Measurements from ENCODE around the gene INTS14. TPM values are rescaled to one million over a fixed set of nuclear protein-coding genes. Genes with fewer than 3 reads are reported as not detected.

Gene INTS14
- total RNA-seq, 3 donors from 2014 or later (not counting 1 experiment from before 2014, with no cell fraction given) = 23.5 to 33.6 (median 26.4) TPM

DNA sequence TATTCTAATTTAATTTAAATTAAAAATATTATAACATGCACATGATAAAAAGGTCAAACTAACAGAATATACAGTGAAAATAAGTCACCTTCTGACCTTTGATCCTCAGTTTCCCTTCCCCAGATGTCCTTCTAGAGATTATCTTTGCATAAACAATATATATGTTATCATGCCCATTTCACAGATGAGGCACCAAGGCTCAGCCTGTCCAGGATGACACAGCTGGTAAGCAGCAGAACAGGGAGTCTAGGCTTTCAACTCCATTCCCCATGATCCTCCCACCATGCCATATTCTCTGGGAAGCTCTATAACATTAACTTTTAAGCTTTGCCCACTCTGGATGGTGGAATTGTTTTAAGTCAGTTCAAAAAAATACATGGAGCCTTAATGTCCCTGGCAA lies 12.2 kb upstream of the INTS14 start:
- TF ChIP-seq, protein P1, sequence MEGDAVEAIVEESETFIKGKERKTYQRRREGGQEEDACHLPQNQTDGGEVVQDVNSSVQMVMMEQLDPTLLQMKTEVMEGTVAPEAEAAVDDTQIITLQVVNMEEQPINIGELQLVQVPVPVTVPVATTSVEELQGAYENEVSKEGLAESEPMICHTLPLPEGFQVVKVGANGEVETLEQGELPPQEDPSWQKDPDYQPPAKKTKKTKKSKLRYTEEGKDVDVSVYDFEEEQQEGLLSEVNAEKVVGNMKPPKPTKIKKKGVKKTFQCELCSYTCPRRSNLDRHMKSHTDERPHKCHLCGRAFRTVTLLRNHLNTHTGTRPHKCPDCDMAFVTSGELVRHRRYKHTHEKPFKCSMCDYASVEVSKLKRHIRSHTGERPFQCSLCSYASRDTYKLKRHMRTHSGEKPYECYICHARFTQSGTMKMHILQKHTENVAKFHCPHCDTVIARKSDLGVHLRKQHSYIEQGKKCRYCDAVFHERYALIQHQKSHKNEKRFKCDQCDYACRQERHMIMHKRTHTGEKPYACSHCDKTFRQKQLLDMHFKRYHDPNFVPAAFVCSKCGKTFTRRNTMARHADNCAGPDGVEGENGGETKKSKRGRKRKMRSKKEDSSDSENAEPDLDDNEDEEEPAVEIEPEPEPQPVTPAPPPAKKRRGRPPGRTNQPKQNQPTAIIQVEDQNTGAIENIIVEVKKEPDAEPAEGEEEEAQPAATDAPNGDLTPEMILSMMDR (IDR thresholded peaks at IDR 0.05) = no peak
- Histone ChIP-seq H3K27ac (ENCODE audit: low read length) (no peak overlapping the region), H3K27me3 (ENCODE audit: control insufficient read depth, insufficient read depth, low read length) (no peaks in the 10 kb centered on the region), H3K4me1 (ENCODE audit: control insufficient read depth, insufficient read depth, low read length) (no peaks in the 10 kb centered on the region), H3K4me3 (ENCODE audit: low read length) (no peak overlapping the region), H3K9me3 (ENCODE audit: control insufficient read depth, insufficient read depth, low read length) (no peaks in the 10 kb centered on the region), H3K36me3 (ENCODE audit: control insufficient read depth, insufficient read depth, low read length) (peaks cover 7% of the 10 kb centered on the region)
- Mint-ChIP-seq H3K27ac (no peak overlapping the region), H3K27me3 (ENCODE audit: low read depth in 2 of 2) (no peaks in the 10 kb centered on the region), H3K9me3 (no peaks in the 10 kb centered on the region), H3K36me3 (no peaks in the 10 kb centered on the region), H3K4me3 (no peak overlapping the region), H3K4me1 (no peaks in the 10 kb centered on the region)
- DNase-seq (no peak), ATAC-seq (no peak)
- intact Hi-C loops (cut with micrococcal nuclease) = no loop called here

DNA sequence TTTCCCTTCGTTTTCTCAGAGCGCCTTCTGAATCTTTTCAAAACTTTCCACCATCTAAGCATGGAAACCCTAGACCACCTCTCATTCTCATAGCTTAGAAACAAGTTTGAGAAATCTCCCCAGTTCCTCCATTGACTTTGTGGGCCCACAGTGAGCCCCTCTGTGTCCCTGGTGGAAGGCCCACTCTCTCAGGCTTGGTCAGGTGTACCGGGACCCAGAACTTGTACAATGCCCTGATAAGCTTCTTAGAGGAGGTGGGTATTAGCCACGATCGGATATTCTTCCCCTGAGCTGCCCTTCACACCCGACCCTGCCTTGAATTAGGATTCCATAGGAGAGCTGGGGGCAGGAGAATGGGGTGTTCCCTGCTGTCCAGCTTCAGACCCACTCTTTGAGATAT lies 10.7 kb upstream of the INTS14 start, which contains the start of gene SLC24A1:
Gene SLC24A1 (plus strand): TSS at position 301 of the 400 bp plus-strand sequence. CDS start 2,143 bp downstream, outside the sequence.
- Histone ChIP-seq H3K9me3 (ENCODE audit: control insufficient read depth, insufficient read depth, low read length) (no peaks in the 10 kb centered on the region), H3K36me3 (ENCODE audit: control insufficient read depth, insufficient read depth, low read length) (peaks cover 7% of the 10 kb centered on the region), H3K27ac (ENCODE audit: low read length) (no peak within 1 kb of the TSS), H3K4me1 (ENCODE audit: control insufficient read depth, insufficient read depth, low read length) (no peaks in the 10 kb centered on the region), H3K27me3 (ENCODE audit: control insufficient read depth, insufficient read depth, low read length) (no peaks in the 10 kb centered on the region), H3K4me3 (ENCODE audit: low read length) (no peak within 1 kb of the TSS)
- DNase-seq (no peak), ATAC-seq (no peak)
- no peaks in the 10 kb centered on the region for H3K9me3 Mint-ChIP-seq
- intact Hi-C loops (cut with micrococcal nuclease) = no loop called here
- 93% methylated on average over 6 of the region's 6 CpGs for WGBS (ENCODE audit: insufficient coverage)
- no peaks in the 10 kb centered on the region for H3K4me1 Mint-ChIP-seq
- H3K36me3 Mint-ChIP-seq = no peaks in the 10 kb centered on the region
- H3K27ac Mint-ChIP-seq = no peak within 1 kb of the TSS
- H3K27me3 Mint-ChIP-seq (ENCODE audit: low read depth in 2 of 2) = no peaks in the 10 kb centered on the region
- no peak within 1 kb of the TSS for H3K4me3 Mint-ChIP-seq
- TF ChIP-seq, protein P1 (IDR thresholded peaks at IDR 0.05) = no peak

DNA sequence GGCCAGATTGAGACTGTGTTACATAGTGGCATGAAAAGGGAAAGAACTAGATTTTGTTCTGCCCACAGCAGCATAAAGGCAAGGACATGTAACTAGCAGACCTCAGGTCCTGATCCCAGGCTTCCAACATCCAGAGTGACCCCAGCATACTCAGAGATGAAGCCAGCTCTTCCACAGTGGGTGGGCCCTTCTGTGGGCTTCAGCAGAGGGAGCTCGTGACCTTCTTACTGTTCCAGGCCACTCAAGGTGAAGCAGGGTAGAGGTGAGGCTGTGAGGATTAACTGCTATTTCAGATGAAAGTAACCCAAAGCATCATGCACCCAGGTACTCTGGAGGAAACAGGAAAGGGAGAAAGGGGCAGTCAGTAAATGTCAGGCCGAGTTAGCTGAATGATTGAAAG lies 9.9 kb upstream of the INTS14 start:
- Histone ChIP-seq H3K27ac (ENCODE audit: low read length) (no peak overlapping the region), H3K4me3 (ENCODE audit: low read length) (no peak overlapping the region), H3K27me3 (ENCODE audit: control insufficient read depth, insufficient read depth, low read length) (no peaks in the 10 kb centered on the region), H3K9me3 (ENCODE audit: control insufficient read depth, insufficient read depth, low read length) (no peaks in the 10 kb centered on the region), H3K36me3 (ENCODE audit: control insufficient read depth, insufficient read depth, low read length) (peaks cover 6% of the 10 kb centered on the region), H3K4me1 (ENCODE audit: control insufficient read depth, insufficient read depth, low read length) (no peaks in the 10 kb centered on the region)
- TF ChIP-seq, protein P1 (IDR thresholded peaks at IDR 0.05) = no peak
- no peaks in the 10 kb centered on the region for H3K27me3 Mint-ChIP-seq (ENCODE audit: low read depth in 2 of 2)
- no peak overlapping the region for H3K4me3 Mint-ChIP-seq
- H3K4me1 Mint-ChIP-seq = no peaks in the 10 kb centered on the region
- H3K36me3 Mint-ChIP-seq = no peaks in the 10 kb centered on the region
- no peaks in the 10 kb centered on the region for H3K9me3 Mint-ChIP-seq
- intact Hi-C loops (cut with micrococcal nuclease) = no loop called here
- DNase-seq (no peak), ATAC-seq (no peak)
- WGBS (ENCODE audit: insufficient coverage) = 87% methylated on average over 2 of the region's 2 CpGs
- no peak overlapping the region for H3K27ac Mint-ChIP-seq

DNA sequence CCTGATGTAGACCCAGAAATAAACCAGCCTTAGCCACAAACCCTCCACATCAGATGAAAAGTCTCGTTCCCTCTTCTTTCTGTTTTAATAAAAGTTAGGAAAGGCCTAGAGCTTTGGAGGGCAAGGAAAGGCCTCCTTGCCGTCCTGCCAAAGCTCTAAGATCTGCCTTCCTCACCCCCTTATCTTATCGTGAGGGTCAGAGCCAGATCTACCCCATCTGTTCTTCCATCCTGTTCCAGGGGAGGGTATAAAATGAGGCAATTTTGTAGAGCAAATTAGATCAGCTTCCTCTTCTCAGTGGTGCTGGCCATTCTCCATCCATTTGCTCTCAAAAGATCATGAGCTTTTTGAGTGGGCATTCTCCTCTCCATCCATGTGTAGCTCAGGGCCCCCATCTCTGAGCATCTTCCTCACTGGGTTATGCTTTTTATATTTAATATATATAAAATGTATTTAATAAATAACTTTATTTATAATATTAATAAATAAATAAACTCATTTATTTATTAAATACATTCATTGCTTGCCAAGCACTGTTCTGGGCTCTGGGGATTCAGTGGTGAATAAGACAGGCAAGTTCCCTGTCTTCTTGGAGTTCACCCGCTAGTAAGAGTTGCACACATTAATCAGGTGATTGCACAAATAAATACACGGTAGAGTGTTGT lies 8.8 kb upstream of the INTS14 start:
- no peak for DNase-seq
- no peak overlapping the region for H3K4me3 Mint-ChIP-seq
- no peaks in the 10 kb centered on the region for H3K9me3 Mint-ChIP-seq
- peak in 1 of 3 donors; percentile 64 for ATAC-seq
- no peak overlapping the region for H3K4me3 ChIP-seq (ENCODE audit: low read length)
- no peaks in the 10 kb centered on the region for H3K9me3 ChIP-seq (ENCODE audit: control insufficient read depth, insufficient read depth, low read length)
- no peaks in the 10 kb centered on the region for H3K27me3 ChIP-seq (ENCODE audit: control insufficient read depth, insufficient read depth, low read length)
- H3K27ac ChIP-seq (ENCODE audit: low read length) = no peak overlapping the region
- intact Hi-C loops (cut with micrococcal nuclease) = no loop called here
- H3K36me3 Mint-ChIP-seq = no peaks in the 10 kb centered on the region
- WGBS (ENCODE audit: insufficient coverage) = 90% methylated on average over 2 of the region's 5 CpGs
- no peaks in the 10 kb centered on the region for H3K27me3 Mint-ChIP-seq (ENCODE audit: low read depth in 2 of 2)
- no peaks in the 10 kb centered on the region for H3K4me1 Mint-ChIP-seq
- no peaks in the 10 kb centered on the region for H3K36me3 ChIP-seq (ENCODE audit: control insufficient read depth, insufficient read depth, low read length)
- no peaks in the 10 kb centered on the region for H3K4me1 ChIP-seq (ENCODE audit: control insufficient read depth, insufficient read depth, low read length)
- H3K27ac Mint-ChIP-seq = no peak overlapping the region
- TF ChIP-seq, protein P1 (IDR thresholded peaks at IDR 0.05) = no peak
